Neutrophil (primary cell): ENCODE measurements around the gene TBC1D14.
"Not testable (repeated sequence)": the region's sequence is repeated elsewhere in the genome, so short reads cannot be mapped to it uniquely, and the experiment has no call there.

Experiments
- H3K27ac ChIP-seq: fragments of 200-600 bp; sonication (generic); 2 replicates; pipeline ENCODE4 v1.5.1; 2016; ENCODE audit warnings: mild to moderate bottlenecking, moderate library complexity
- H3K27me3 ChIP-seq: fragments of 200-600 bp; sonication (generic); 2 replicates; pipeline ENCODE4 v1.6.0; 2016; ENCODE audit warnings: mild to moderate bottlenecking
- H3K36me3 ChIP-seq: fragments of 200-600 bp; sonication (generic); 2 replicates; pipeline ENCODE4 v1.5.1; 2017
- H3K4me1 ChIP-seq, 2 experiments: fragments of 200-600 bp in 1 of 2; sonication (generic) in 1 of 2; 1 replicate in 1 of 2; 2 replicates in 1 of 2; pipeline versions ENCODE4 v1.5.1 to v1.6.1; 2013 to 2016; ENCODE audit warnings: low read depth in 1 of 2, low read length in 1 of 2, mild to moderate bottlenecking in 1 of 2, moderate library complexity in 1 of 2; ENCODE audit not compliant: control insufficient read depth in 1 of 2, insufficient read depth in 1 of 2
- H3K4me3 ChIP-seq, 2 experiments: fragments of 200-600 bp in 1 of 2; sonication (generic) in 1 of 2; 1 replicate in 1 of 2; 2 replicates in 1 of 2; pipeline ENCODE4 v1.5.1; 2013 to 2016; ENCODE audit warnings: low read depth in 1 of 2, low read length in 1 of 2, mild to moderate bottlenecking in 1 of 2, moderate library complexity in 1 of 2
- H3K9me3 ChIP-seq: fragments of 200-600 bp; sonication (generic); 2 replicates; pipeline ENCODE4 v1.5.1; 2016
- TF ChIP-seq, protein P1 (sequence below): fragments of 200-600 bp; sonication (generic); IDR thresholded peaks from 2 replicates; pipeline ENCODE4 v1.5.1; 2016; ENCODE audit warnings: antibody characterized with exemption

The TBC1D14 gene

DNA sequence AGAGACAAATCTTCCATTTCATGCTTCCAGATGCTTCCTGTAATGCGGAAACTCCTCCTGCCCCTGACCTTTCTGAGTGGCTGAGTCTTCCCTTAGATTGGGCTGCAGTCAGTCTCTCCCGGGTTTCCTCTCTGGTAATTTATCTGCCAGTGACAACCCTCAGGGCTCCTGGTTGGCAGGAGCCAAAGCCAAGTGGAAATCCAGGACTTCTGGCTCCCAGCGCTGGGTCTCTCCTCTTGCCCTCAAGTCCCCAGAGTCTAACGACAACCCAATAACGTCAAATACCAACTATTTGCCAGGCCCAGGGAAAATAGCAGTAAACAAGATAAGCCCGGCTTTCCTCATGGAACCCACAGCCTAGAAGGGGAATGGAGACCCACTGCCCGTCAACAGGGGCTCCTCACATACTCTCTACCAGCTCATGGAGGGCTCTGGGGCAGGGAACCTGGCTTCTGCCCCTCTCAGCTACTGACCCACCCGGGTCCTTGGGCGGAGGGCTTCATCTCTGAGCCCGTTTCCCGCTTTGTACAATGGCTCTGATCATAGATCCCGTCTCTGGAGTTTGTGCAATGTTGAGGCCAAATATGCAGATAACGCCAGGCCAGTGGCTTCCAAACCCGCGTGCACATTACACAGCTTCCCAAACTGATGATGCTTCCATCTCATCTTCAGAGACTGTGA is 1.1 kb upstream of the TBC1D14 start:
- no peaks in the 10 kb centered on the region for H3K36me3 ChIP-seq
- H3K4me3 ChIP-seq: peak overlapping the region; percentile 93 to 100
- H3K4me1 ChIP-seq: peaks cover 52 to 69% of the 10 kb centered on the region in 2 experiments
- H3K27me3 ChIP-seq: peaks cover 11% of the 10 kb centered on the region
- TF ChIP-seq, protein P1, sequence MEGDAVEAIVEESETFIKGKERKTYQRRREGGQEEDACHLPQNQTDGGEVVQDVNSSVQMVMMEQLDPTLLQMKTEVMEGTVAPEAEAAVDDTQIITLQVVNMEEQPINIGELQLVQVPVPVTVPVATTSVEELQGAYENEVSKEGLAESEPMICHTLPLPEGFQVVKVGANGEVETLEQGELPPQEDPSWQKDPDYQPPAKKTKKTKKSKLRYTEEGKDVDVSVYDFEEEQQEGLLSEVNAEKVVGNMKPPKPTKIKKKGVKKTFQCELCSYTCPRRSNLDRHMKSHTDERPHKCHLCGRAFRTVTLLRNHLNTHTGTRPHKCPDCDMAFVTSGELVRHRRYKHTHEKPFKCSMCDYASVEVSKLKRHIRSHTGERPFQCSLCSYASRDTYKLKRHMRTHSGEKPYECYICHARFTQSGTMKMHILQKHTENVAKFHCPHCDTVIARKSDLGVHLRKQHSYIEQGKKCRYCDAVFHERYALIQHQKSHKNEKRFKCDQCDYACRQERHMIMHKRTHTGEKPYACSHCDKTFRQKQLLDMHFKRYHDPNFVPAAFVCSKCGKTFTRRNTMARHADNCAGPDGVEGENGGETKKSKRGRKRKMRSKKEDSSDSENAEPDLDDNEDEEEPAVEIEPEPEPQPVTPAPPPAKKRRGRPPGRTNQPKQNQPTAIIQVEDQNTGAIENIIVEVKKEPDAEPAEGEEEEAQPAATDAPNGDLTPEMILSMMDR: no peak
- peak overlapping the region; percentile 99 for H3K27ac ChIP-seq
- H3K9me3 ChIP-seq: no peaks in the 10 kb centered on the region

DNA sequence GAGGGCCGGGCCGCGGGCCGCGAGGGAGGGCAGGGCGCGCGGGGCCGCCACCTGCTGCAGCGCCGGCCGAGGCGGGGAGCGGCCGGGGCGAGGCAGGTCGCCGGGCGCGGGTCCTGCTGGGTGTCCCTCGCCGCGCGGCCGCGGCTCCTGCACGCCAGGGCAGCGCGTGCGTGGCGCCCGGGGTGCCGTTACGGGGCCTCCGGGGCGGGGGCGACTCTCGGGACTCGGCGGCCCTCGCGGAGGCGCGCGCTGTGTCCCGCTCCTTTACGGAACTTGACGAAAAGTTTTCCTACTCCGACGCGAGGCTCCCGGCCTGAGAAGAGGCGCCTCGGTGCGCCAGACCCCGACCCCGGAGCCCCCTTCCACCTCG is 329 bp downstream of the TBC1D14 start:
- H3K36me3 ChIP-seq: no peaks in the 10 kb centered on the region
- H3K27me3 ChIP-seq: peaks cover 11% of the 10 kb centered on the region
- H3K9me3 ChIP-seq: no peaks in the 10 kb centered on the region
- H3K4me3 ChIP-seq: peak overlapping the region; percentile 93 to 100
- TF ChIP-seq, protein P1: no peak
- peak overlapping the region; percentile 99 for H3K27ac ChIP-seq
- H3K4me1 ChIP-seq: peaks cover 61 to 62% of the 10 kb centered on the region in 2 experiments

DNA sequence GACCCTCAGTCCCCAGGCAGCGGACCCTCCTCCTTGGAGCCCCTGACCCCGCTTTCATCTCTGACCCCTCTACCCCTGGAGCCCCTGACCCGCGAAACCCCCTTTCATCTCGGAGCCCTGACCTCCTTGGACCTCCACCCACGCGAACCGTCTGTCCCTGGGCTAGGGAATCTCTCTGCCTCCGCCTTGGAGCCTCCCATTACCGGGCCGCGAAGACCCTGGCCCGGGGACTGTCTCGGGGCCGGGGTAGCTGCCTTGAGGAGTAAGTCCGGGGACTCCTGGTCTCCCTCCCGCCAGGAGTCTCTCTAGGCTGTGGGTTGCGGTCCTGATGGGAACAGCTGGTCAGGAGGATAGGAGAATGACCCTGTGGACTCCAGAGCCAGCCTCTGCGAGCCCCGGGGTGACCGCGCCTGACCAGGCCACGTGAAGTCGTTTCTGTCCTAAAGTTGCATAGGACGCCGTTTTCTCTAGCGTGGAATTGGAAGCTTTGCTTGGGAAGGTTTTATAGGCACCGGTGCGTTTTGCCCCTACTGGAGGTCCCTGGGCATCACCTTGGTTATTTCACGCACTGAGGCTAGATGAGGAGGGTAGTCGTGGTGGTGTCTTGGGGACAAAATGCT is 824 bp downstream of the TBC1D14 start:
- peaks cover 61 to 67% of the 10 kb centered on the region in 2 experiments for H3K4me1 ChIP-seq
- no peaks in the 10 kb centered on the region for H3K36me3 ChIP-seq
- TF ChIP-seq, protein P1: no peak
- H3K9me3 ChIP-seq: no peaks in the 10 kb centered on the region
- H3K4me3 ChIP-seq: peak overlapping the region; percentile 93 to 100
- H3K27me3 ChIP-seq: peaks cover 11% of the 10 kb centered on the region
- H3K27ac ChIP-seq: peak overlapping the region; percentile 99

DNA sequence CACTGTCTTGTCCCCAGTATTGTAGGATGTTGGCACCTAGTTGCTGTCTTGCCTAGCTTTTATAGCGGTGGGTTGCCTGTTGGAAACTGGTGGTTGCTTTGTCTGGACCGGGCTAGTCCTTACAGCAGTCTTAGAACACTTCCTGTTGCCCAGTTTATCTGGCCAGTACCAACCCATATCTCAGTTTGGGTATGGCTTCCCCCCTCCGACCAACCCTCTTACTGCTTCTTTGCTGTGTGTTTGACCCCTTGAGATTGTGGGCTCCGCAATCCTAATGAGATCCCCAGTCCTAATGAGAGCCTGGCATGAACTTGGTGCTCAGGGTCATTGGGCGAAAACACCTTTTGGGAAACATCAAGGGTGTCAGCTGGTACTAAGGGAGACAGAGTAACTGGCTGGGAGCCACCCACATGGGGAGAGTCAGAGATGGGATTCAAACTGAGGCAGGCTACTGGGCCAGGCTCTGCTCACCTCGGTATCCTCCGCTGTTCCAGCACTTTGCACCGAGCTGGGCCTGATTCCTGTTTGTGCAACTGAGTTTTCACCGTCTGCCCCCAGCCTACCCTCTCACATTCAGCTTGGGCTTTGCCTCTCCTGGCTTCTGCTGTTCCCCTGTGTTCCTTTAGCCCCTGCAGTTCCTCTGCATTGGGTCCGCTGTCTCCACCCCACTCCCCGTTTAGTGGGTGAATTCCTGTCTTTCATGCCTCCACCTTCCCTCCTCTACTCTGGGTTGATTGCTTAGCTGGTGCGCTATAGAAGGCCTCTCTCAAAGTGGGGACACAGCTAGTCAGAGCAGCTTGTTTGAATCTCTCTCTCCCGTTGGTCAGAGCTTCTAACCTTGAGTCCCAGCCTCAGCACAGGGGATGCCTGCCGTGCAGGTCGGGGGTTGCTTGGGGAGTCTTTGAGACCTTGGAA is 1.6 kb downstream of the TBC1D14 start:
- no peaks in the 10 kb centered on the region for H3K9me3 ChIP-seq
- TF ChIP-seq, protein P1: peak; percentile 19
- H3K4me3 ChIP-seq: peak overlapping the region; percentile 93 to 100
- peak overlapping the region; percentile 99 for H3K27ac ChIP-seq
- peaks cover 68 to 75% of the 10 kb centered on the region in 2 experiments for H3K4me1 ChIP-seq
- no peaks in the 10 kb centered on the region for H3K36me3 ChIP-seq
- H3K27me3 ChIP-seq: peaks cover 11% of the 10 kb centered on the region

DNA sequence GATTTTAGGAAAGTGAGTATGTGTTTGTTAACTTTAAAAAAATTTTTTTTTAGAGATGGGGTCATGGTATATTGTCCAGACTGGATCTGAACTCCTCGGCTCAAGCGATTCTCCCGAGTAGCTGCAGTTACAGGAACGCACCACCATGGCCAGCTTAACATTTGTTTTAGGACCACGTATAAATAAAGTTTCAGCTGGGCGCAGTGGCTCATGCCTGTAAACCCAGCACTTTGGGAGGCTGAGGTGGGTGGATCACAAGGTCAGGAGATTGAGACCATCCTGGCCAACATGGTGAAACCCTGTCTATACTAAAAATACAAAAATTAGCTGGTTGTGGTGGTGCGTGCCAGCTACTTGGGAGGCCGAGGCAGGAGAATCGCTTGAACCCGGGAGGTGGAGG is 2.3 kb downstream of the TBC1D14 start:
- H3K4me3 ChIP-seq: peak overlapping the region; percentile 93 to 100
- not testable (repeated sequence) for H3K36me3 ChIP-seq, H3K27me3 ChIP-seq, H3K9me3 ChIP-seq
- peak overlapping the region; percentile 99 for H3K27ac ChIP-seq
- H3K4me1 ChIP-seq: peaks cover 75 to 82% of the 10 kb centered on the region in 2 experiments
